ENCODE measurements around the gene RUBCN.
A peak's percentile ranks its signal among the peaks of the same experiment; 100 is the strongest.
"Not testable (repeated sequence)": the region's sequence is repeated elsewhere in the genome, so short reads cannot be mapped to it uniquely, and the experiment has no call there.

RUBCN gene

DNA sequence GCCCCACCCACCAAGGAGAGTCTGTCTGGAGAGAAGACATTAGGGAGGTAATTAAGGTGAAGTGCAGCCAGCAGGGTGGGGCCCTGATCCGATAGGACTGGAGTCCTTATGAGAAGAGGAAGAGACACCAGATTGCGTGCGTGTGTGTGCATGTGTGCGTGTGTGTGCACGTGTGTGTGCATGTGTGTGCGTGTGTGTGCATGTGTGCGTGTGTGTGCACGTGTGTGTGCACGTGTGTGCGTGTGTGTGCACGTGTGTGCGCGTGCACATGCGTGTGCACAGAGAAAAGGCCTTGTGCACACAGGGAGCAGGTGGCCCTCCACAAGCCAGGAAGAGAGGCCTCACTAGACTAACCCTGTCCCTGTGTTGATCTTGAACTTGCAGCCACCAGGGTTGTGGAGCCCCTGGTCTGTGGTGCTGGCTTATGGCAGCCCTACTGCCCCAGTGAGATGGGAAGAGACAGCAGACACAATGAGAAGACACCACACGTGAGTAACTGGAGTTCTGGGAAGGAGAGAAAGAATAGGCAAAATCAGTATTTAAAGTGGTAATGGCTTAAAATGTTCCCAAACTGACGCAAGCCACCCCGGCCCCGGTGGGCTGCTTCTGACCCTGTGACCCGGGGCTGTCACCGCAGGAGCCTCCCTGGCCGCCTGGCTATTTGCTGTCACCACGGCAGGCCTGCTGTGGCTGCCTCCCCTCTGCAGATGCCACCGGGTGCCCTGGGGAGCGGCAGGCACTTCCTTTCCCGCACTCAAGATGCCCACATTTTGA, 73.2 kb downstream of the RUBCN start:
- not testable (repeated sequence) for DNase-seq (ENCODE audit: low read depth); H3K4me3 ChIP-seq (ENCODE audit: low read length)

DNA sequence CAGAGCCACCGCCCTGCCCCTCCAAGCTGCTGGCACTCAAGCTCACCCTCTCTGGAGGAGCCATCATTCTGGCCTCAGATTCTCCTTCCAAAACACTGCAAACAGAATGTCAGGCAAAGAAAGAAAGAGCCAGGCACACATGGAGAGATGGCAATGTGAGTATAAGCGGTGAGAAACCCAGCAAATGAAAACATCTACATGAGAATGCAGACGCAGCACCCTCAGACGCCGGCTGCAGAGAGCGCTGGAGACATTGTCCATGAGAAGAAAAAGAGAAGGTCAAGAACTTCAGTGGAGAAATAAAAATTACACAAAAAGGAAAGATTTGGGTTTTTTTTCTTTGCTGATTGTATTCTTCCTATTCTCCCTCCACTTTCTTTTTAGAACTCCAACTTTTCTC, 74.4 kb downstream of the RUBCN start:
- not testable (repeated sequence) for H3K4me3 ChIP-seq (ENCODE audit: low read length); DNase-seq (ENCODE audit: low read depth)

- not testable (repeated sequence) for DNase-seq (ENCODE audit: low read depth); H3K4me3 ChIP-seq (ENCODE audit: low read length)
Observed at GRCh38 chr3:197661874-197662273, 74.8 kb downstream of the RUBCN start.

- DNase-seq (ENCODE audit: low read depth): not testable (repeated sequence)
Observed at GRCh38 chr3:197661234-197661834, 75.4 kb downstream of the RUBCN start.

DNA sequence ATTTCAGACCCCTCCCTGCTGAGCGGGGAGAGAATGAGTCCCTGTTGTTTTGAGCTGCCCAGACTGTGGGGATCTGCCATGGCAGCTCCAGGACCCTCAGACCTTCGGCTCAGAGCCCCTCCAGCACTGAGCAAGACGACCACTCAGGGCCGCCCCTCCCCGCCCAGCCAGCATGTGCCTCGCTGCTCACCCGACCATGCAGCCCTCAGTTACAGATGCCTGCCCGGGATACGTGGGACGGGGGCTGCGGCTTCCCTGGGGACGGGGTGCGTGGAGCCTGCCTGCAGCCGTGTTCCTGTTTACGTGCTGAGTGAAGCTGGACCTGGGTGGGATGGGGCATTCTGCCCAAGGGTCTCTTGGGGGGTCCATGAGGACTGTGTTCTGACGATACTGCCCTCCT, 77.0 kb downstream of the RUBCN start:
- not testable (repeated sequence) for DNase-seq (ENCODE audit: low read depth); H3K4me3 ChIP-seq (ENCODE audit: low read length)

More at GRCh38 chr3:197661234-197661834, 75.4 kb downstream of the RUBCN start:
- H3K4me3 ChIP-seq (ENCODE audit: low read length): not testable (repeated sequence)

DNA sequence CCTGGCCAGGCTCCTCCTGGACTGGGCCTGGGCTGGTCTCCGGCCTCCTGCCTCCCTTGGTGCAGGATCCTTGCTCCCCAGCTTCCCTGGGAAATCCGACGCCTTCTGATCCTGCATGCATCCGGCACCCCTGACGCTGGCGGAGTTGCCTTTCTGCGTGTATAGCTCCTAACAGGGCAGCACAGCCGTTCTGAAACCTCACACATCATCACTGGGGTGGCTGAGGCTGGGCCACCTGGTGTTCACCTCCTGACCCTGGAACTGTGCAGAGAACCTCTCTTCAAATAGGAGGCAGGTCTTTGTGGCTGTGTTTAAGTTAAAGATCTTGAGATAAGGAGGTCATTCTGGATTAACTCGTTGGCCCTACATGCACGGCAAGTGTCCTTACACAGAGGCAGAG, 77.6 kb downstream of the RUBCN start:
- DNase-seq (ENCODE audit: low read depth); H3K4me3 ChIP-seq (ENCODE audit: low read length): not testable (repeated sequence)

- not testable (repeated sequence) for DNase-seq (ENCODE audit: low read depth); H3K4me3 ChIP-seq (ENCODE audit: low read length)
Observed at GRCh38 chr3:197658706-197659105, 78.0 kb downstream of the RUBCN start.

DNA sequence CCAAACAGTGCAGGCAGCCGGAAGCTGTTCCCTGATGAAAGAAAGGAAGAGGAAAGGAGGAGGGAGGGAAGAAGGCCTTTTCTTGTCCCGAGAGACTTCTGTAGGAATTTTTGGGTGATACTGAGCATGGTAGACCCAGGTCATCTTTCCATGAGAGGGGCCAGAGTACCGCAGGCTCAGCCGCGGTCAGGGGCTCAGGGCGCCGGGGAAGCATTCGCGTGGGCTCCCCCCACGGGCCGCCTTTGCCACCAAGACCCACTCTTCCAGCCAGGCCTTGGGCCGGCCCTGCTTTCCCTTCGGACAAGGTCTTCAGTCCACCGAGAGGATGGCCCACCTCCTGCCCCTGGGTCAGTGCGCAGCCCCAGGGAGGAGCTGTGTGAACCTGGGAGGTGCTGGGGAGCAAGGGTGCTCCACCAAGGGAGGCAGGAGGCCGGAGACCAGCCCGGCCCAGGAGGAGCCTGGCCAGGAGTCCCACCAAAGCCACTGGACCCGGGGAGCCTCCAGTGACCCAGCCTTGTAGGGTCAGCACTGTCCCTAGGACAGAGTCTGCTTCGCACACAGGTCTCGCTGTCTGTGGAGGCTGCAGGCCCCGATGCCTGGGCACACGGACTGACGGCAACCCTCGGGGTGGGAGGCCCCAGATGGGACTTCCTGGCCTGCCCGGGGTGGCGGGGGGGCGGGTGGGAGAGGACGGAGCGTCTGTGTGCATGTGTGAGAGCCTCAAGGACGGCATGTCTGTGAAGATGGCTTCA, 79.0 kb downstream of the RUBCN start:
- H3K4me3 ChIP-seq (ENCODE audit: low read length): not testable (repeated sequence)

DNA sequence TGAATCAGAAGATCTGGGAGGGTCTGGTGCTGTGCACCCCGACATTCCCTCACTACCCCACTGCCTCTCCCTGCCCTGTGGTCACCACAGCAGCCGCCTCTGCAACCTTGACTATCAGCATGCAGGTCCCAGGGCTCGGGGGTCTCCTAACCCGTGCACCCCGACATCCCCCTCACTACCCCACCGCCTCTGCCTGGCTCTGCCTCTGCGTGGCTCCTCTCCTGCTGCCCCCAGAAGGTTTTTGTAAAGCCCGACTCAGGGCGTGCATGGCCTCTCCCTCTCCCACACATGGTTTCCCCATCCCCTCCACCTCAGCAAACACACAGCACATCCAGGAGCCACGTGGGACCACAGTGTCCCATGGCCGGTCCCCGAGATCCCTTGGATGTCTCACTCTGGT, 79.7 kb downstream of the RUBCN start:
- not testable (repeated sequence) for DNase-seq (ENCODE audit: low read depth); H3K4me3 ChIP-seq (ENCODE audit: low read length)

More for the DNA sequence above, 79.0 kb downstream of the RUBCN start:
- DNase-seq (ENCODE audit: low read depth): not testable (repeated sequence)

DNA sequence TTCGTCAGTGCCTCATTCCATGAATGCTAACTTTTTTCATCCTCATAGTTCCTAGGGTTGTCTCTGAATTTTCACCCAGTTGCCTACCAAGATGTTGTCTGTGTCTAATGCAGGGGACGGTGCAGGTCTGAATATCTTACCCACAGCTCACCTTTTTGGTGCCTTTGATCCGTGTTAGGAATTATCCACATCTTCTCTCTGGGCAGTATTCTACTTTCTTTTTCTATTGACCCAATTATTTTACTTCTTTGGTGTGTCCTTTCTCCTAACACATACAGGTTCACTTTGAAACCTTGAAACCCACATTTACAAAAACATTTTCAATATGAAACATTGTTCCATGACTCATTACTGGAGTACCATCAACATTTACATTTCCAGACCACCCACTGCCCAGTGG, 80.6 kb downstream of the RUBCN start:
- not testable (repeated sequence) for DNase-seq (ENCODE audit: low read depth); H3K4me3 ChIP-seq (ENCODE audit: low read length)

GRCh38 chr3:197654998-197655330, 81.7 kb downstream of the RUBCN start:
- not testable (repeated sequence) for H3K4me3 ChIP-seq (ENCODE audit: low read length); DNase-seq (ENCODE audit: low read depth)

GRCh38 chr3:197654090-197654997, 82.4 kb downstream of the RUBCN start:
- peak overlapping the region; percentile 36 for H3K4me3 ChIP-seq (ENCODE audit: low read length)
- not testable (repeated sequence) for DNase-seq (ENCODE audit: low read depth)

DNA sequence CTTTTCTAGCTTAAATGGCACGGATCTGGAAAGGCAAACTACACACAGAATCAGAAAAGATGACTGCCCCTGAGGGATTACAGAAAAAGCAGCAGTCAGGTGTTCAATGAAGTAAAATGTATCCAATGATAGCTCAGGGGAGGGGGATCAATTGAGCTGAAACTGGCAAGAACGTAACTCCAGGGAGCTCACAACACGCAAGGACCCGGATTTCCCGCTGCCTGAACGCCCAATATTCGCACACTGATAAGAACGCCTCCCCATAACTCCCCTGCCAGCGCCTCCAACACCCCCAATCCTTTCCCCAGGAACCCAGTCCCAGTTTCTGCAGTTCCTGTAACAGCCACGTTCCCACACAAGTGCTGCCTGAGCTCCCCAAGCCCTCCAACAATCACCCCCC, 83.8 kb downstream of the RUBCN start:
- H3K4me3 ChIP-seq (ENCODE audit: low read length); DNase-seq (ENCODE audit: low read depth): not testable (repeated sequence)

- not testable (repeated sequence) for DNase-seq (ENCODE audit: low read depth)
Observed at GRCh38 chr3:197647649-197648048, 89.1 kb downstream of the RUBCN start.

DNA sequence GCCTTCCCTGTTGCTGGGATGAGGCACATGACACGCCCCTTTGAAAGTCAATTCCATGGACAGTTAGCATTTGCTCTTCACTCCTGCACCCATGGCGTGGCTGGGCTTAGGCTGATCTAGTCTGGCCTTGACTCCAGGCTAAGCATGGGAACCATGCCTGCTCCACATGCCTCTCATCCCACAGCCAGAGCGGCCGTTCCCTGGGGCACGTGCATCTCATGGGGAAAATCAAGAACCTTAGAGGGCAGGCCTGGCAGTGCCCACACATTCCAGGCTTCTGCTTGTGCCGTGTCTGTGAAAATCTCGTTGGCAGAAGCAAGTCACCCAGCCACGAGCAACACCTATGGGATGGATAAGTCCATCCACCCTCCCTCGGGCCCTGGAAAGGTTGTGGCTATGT, 89.5 kb downstream of the RUBCN start:
- not testable (repeated sequence) for DNase-seq (ENCODE audit: low read depth); H3K4me3 ChIP-seq (ENCODE audit: low read length)

More at GRCh38 chr3:197647649-197648048, 89.1 kb downstream of the RUBCN start:
- not testable (repeated sequence) for H3K4me3 ChIP-seq (ENCODE audit: low read length)

- DNase-seq (ENCODE audit: low read depth); H3K4me3 ChIP-seq (ENCODE audit: low read length): not testable (repeated sequence)
Observed at GRCh38 chr3:197646294-197646693, 90.4 kb downstream of the RUBCN start.

- not testable (repeated sequence) for H3K4me3 ChIP-seq (ENCODE audit: low read length); DNase-seq (ENCODE audit: low read depth)
Observed at GRCh38 chr3:197637556-197637955, 99.1 kb downstream of the RUBCN start.

DNA sequence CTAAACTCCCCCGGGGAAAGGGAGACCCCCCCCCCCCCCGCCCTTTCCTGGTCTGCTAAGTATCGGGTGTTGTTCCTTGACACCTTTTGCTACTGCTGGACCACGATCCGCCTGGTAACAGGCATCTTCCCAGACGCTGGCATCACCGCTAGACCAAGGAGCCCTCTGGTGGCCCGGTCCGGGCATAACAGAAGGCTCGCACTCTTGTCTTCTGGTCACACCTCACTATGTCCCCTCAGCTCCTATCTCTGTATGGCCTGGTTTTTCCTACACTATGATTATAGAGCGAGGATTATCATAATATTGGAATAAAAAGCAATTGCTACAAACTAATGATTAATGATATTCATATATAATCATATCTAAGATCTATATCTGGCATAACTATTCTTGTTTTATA, 104.7 kb downstream of the RUBCN start:
- H3K4me3 ChIP-seq (ENCODE audit: low read length); DNase-seq (ENCODE audit: low read depth): not testable (repeated sequence)

- not testable (repeated sequence) for DNase-seq (ENCODE audit: low read depth)
Observed at GRCh38 chr3:197630766-197631165, 105.9 kb downstream of the RUBCN start.

More at GRCh38 chr3:197630766-197631165, 105.9 kb downstream of the RUBCN start:
- H3K4me3 ChIP-seq (ENCODE audit: low read length): not testable (repeated sequence)
